OCI-M1 (cell line): Measurements from ENCODE around the gene CCDC61.

Experiments
- DNase-seq: peaks from one replicate; lab custom pipeline; 2025; lab: John Stamatoyannopoulos, UW

Gene CCDC61

DNA sequence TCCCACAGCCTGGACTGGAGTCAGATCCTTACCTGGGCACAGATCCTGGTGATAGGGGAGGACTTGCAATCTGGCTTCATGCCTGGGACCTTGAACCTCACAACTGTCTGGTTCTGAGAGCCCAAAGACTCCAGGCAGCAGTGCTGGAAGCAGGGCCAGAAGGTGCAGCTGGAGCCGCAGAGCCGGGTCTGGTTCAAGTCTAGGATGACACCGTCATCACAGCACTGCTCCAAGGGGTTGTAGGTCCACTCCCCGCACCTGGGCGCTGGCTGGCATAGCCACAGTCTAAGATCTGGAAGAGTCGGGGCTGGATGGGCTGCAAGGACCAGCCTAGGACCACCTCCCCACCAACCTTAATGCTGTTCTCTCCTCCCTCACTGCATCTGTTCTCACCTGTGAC is 44.9 kb downstream of the CCDC61 start:
- no peak for DNase-seq

DNA sequence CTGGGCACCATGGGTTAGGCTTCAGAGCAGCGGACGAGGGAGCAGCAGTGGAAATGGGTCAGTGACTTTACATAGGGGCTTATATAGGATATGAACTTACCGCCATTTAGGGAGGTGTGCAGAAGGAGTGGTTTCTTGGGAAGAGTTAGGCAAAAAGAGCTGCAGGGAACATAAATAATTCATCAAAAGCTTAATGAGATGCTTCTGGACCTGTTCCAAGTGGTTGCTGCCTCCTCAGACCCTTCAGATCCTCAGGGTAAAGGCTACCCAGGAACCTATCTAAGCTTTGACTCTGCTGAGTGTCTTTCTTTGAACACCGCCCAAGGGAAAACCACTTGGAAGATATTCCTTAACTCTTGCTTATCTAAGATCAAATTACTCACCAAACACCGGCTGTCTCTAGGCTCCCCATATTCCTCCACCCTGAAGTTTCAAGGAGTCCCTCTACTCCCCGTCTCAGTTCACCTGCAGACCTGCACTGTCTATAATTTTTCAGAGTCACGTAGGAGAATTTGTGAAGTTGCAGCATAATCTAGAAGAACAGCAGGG is 45.8 kb downstream of the CCDC61 start, which contains the start of gene IGFL4:
Gene IGFL4, minus strand, starts transcription at position 51 of the 549 bp plus-strand sequence. Its CDS starts 40 bp downstream, at position 11.
- DNase-seq, result no peak

DNA sequence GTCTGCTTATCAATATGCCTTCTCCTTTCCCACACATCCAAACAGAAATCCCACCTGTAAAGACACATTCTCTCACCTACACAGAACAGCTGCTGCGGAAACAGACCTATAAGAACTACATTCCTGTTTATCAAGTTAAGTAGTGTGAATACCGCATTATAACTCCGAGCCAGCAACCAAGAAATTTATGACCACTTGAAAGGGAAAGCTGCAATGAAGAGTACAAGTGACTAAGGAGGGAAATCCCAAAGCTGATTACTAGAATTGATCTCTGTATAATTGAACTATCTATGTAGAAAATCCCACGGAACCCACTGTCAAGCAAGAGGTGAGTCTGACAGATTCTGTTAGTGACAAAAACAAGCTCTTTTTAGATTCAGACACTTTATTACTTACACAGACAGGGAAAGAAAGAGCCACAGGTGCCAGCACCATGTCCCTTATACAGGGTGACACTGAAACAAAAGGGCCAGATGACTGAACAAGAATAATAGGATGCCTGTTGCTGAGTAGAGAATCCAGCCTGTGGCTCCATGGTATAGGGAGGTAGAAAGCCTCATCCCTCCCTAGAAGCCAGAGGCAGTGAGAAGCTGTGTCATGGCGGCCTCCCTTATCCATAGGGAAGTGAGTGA is 47.1 kb downstream of the CCDC61 start:
- DNase-seq, result no peak

DNA sequence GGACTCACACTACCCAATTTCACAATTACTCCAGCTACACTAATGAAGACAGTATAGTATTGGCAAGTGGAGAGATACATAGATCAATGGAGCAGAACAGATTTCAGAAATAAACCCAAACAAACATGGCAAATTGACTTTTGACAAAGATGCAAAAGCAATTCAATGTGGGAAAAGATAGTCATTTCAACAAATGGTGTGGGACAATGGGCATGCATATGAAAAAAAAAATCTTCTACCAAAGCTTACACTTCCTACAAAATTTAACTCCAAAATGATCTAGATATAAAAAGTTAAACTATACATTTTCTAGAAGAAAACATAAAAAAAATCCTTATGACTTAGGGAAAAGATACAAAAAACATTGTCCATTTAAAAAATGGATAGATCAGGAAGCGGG is 48.3 kb downstream of the CCDC61 start:
- no peak for DNase-seq

DNA sequence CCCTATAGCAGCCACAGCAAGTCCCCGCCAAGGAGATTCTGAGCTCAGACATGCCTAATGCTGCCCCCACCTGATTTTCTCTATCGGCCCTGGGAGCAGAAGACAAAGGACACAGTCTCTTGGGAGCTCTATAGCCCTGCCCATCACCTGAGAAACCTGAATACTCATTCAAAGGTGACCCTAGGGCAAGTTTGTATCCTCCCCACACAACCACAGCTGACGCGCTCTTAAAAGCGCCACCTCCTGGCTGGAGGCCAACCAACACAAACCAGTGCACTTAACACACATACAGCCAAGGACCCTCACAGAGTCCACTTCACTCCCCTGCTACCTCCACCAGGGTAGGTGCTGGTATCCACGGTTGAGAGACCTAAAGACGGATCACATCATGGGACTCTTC is 54.3 kb downstream of the CCDC61 start:
- DNase-seq, result no peak

DNA sequence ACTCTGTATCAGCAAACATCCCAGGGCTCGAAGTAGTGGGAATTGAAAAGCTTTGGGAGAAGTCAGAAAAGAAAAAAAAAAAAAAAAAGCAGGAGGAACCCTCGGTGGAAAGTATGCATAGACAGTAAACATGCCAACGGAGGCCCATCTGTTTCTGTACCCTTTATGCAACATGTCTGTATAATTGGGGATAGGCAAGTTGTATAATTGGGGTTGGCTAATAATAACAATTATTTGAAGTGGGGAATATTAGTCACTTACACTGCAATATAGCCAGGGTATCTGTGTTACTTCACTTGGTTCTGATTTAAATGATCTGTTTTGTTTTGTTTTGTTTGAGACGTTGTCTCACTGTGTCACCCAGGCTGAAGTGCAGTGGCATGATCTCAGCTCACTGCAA is 57.6 kb downstream of the CCDC61 start:
- no peak for DNase-seq

DNA sequence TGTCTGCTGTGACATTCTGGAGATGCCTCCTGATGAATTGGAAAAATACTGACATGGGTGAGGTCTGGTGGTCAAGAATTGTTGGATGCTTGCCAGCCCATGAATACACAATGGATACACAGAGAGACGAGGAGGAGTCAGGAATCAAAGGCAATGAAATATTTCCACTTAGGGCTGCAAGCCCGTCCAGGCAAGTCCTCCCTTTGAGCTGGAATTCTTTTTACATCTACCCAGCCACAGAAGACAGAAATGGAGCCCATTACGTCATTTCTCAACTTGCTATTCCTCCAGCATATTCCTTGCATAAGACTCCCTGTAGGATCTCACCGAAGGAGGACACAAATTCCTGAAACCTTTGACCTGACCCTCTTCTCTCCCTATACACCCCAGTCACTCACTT is 61.3 kb downstream of the CCDC61 start:
- no peak for DNase-seq

DNA sequence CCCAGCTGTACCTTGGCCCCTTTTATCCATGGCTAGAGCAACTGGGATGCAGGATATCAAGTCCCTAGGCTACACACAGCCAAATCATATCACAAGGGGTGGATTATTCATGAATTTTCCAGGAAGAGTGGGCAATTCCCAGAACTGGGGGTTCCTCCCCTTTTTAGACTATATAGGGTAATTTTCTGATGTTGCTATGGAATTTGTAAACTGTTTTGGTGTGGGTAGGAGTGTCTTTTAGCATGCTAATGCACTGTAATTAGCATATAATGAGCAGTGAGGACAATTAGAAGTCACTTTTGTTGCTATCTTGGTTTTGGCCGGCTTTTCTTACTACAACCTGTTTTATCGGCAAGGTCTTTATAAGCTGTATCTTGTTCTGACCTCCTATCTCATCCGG is 63.5 kb downstream of the CCDC61 start:
- no peak for DNase-seq

DNA sequence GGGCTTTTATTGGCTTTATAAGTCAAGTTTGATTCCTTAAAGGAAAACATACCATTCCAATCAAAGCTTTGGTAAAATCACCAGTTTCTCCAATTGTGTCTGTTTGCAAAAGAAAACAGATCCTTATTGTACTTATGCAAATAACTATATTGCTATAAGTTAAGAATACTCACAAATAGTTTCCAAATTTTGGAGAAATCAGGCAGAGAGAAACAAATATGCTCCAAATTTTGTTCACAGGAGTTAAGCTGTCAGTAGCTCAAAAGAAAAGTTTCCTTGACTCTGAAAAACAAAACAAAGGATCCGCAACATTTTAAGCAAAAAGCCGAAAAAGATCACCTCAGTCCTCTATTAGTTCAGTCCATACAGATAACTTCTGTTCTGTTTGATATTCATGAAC is 64.7 kb downstream of the CCDC61 start:
- no peak for DNase-seq

DNA sequence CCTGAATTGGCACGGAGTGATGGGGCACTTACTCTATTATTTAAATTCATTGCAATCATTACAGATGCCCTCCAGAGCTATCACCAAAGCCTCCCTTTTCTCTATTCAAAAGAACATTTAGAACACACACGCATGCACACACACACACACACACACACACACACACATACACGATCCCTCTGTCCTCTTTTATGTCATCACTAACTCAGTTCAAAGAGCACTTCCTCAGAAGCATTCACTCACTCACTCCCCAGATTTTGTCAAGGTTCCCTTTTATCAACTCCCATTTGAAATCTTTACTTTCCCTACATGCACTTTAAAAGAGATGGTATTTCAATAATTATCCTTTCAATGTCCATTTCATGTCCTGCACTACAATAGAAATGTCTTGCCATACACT is 67.9 kb downstream of the CCDC61 start:
- DNase-seq, result no peak

DNA sequence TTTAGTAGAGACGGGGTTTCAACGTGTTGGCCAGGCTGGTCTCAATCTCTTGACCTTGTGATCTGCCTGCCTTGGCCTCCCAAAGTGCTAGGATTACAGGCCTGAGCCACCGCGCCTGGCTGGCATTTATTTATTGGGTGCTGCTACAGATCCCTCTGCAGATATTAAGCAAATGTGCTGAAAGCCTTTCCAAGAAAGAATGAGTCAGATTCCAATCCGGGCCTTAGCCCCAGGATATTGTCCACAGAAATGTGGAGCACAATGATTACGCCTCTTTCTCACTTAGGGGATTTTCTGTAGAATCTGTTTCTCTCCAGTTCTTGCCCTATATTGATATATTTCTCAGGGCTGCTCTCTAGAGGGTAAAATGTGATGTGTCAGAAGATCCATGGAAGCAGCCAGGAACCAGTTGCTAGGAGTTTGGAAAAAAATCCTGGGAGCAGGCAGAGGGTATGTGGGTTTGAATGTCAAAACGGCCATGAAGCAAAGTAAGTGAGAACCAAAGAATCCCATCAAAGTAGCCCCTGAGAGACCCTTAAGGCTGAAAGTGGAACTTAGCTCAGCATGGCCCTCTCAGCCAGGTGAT is 70.3 kb downstream of the CCDC61 start:
- DNase-seq, result no peak

DNA sequence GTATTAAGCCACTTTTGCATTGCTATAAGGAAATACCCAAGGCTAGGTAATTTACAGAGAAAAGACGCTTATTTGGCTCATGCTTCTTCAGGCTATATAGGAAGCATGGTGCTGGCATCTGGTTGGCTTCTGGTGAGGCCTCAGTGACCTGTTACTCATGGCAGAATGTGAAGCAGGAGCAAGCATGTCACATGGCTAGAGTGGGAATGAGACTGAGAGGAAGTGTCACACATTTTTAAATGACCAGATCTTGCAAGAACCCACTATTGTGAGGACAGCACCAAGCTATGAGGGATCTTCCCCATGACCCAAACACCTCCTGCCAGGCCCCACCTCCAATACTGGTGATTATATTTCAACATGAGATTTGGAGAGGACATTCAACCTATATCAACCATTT is 71.2 kb downstream of the CCDC61 start:
- DNase-seq, result no peak

DNA sequence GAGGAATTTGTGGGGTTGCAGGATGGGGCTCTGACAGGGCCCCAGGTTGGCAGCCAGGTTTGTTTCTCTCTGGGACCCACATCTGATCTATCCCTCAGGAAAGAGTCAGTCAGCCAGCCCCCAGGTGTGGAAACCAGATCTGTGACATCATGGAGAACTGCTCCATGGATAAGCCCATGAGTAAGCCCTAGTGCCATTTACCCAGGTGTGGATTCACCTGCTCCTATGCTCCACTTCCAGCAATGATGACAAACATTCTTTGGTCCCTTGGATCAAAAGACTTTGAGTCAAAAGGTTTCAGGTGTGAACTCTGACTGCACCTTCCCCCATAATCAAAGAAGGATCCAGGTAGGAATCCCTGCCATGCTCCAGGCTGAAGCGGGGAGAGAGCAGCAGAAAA is 72.4 kb downstream of the CCDC61 start:
- no peak for DNase-seq
